Mammary epithelial cell (primary cell): ENCODE measurements around the gene EIF4A3.

ENCODE experiments used
- CTCF ChIP-seq, 2 donors: IDR thresholded peaks in 1 of 2; conservative IDR thresholded peaks in 1 of 2; 2 replicates each; pipeline ENCODE4 v1.5.1; 2011 to 2012; ENCODE audit warnings: inconsistent platforms in 2 of 2, low read length in 2 of 2, mild to moderate bottlenecking in 2 of 2, control low read depth in 1 of 2, low read depth in 1 of 2; ENCODE audit not compliant: insufficient read depth in 1 of 2; ENCODE audit errors: extremely low read depth in 1 of 2
- EZH2 ChIP-seq: IDR thresholded peaks from 2 replicates; pipeline ENCODE4 v1.6.1; 2012; ENCODE audit warnings: low read length, inconsistent platforms, borderline replicate concordance

GRCh38 chr17:80160536-80160935, 13.6 kb upstream of the EIF4A3 start:
- TF ChIP-seq CTCF (conservative IDR thresholded peaks at IDR 0.05 in 1 of 2, IDR thresholded peaks at IDR 0.05 in 1 of 2; ENCODE audit: extremely low read depth in 1 of 2, insufficient read depth in 1 of 2, low read depth in 1 of 2, low read length in 2 of 2) (no peak), EZH2 (no peak)
